ENCODE data around the gene PSMC4.
"Not testable (repeated sequence)": the region's sequence is repeated elsewhere in the genome, so short reads cannot be mapped to it uniquely, and the experiment has no call there.

Gene PSMC4

DNA sequence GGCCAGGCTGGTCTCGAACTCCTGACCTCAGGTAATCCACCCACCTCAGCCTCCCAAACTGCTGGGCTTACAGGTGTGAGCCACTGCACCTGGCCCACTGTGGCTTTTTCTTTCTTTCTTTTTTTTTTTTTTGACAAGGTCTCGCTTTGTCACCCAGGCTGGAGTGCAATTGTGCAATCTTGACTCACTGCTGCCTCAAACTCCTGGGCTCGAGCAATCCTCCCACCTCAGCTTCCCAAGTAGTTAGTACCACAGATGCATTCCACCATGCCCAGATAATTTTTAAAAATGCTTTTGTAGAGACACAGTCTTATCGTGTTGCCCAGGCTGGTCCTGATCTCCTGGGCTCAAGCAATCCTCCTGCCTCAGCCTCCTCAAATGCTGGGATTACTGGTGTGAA lies 24.4 kb upstream of the PSMC4 start:
- DNase-seq (ENCODE audit: low read depth in 2 of 2) = no peak

GRCh38 chr19:39949026-39949747 lies 21.8 kb upstream of the PSMC4 start:
- DNase-seq (ENCODE audit: low read depth in 2 of 2) = no peak

DNA sequence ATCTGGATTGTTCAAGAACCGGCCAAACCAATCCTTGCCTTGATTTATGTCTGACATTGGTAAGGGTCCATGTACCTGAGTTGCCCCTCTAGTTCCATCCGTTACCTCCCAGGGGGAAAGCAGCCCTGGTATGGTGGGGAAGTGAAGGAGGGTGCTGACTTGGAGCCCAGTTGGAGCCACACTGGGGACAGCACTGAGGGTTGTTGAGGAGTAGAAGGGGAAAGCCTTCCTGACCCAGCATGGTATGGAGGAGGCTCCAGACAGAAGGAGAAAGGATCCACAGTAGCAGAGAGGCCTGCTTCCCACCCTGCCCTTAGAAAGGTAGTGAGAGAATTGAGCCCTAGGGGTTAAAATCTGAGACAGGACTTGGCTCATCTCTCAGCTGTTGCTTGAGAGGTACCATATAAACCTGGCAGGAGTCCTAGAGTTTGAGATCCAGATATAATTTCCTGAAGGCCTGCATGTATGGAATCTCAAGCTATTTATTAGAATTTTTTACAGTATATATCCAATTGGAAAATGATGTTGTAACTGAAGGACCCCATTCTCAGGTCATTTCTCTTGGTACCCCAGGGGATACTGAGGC lies 19.8 kb upstream of the PSMC4 start:
- no peak for DNase-seq (ENCODE audit: low read depth in 2 of 2)

GRCh38 chr19:39951686-39952085 lies 19.3 kb upstream of the PSMC4 start:
- DNase-seq (ENCODE audit: low read depth in 2 of 2) = no peak

DNA sequence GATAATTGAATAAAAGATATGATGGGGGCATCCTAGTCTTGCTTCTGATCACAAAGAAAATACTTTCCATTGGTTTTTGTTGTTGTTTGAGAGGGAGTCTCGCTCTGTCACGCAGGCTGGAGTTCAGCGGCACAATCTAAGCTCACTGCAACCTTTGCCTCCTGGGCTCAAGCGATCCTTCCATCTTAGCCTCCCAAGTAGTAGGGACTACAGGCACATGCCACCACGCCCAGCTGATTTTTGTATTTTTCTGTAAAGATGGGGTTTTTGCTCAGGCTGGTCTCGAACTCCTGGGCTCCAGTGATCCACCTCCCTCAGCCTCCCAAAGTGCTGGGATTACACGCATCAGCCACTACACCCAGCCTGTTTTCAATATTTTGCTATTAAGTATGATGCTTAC lies 17.1 kb upstream of the PSMC4 start:
- no peak for DNase-seq (ENCODE audit: low read depth in 2 of 2)

GRCh38 chr19:39957886-39958285 lies 13.1 kb upstream of the PSMC4 start:
- not testable (repeated sequence) for DNase-seq (ENCODE audit: low read depth in 2 of 2)

- DNase-seq (ENCODE audit: low read depth in 2 of 2) = not testable (repeated sequence)
These were observed 12.0 kb upstream of the PSMC4 start for GRCh38 chr19:39958942-39959341.

- DNase-seq (ENCODE audit: low read depth in 2 of 2) = not testable (repeated sequence)
These were observed 11.6 kb upstream of the PSMC4 start for GRCh38 chr19:39959407-39959806.

DNA sequence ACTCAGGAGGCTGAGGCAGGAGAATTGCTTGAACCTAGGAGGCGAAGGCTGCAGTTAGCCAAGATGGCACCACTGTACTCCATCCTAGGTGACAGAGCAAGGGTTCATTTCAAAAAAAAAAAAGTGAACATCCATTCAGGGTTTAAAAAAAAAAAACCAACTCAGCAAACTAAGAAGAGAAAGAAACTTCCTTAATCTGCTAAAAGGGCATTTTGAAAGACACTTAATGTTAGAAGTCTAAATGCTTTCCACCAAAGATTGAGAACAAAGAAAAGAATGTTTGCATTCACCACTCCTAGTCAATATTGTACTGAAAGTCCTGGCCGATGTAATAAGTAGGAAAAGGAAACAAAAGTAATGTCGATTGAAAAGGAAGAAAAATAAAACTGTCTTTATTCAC lies 7.1 kb upstream of the PSMC4 start:
- DNase-seq (ENCODE audit: low read depth in 2 of 2) = no peak

- no peak for DNase-seq (ENCODE audit: low read depth in 2 of 2)
These were observed 4.3 kb upstream of the PSMC4 start for GRCh38 chr19:39966617-39967016.

DNA sequence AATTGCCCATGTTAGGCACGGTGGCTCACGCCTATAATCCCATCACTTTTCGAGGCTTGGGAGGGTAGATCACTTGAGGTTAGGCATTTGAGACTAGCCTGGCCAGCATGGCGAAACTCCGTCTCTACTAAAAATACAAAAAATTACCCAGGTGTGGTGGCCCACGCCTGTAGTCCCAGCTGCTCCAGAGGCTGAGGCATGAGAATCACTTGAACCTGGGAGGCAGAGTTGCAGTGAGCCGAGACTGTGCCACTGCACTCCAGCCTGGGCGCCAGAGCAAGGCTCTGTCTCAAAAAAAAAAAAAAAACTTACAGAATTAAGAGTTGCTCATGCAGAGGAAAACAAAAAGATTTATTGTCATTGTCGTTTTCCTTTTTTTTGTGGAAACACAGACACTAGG lies 3.4 kb upstream of the PSMC4 start:
- DNase-seq (ENCODE audit: low read depth in 2 of 2) = no peak

DNA sequence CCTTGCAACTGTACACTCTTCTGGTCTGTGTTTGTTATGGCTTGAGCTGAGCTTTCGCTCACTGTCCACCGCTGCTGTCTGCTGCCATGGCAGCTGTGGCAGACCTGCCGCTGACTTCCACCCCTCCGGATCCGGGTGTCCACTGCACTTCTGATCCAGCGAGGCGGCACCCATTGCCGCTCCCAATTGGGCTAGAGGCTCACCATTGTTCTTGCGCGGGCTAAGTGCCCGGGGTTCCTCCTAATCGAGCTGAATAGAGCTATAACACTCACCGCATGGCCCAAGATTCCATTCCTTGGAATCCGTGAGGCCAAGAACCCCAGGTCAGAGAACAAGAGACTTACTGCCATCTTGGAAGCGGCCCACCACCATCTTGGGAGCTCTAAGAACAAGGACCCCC lies 2.2 kb upstream of the PSMC4 start:
- no peak for DNase-seq (ENCODE audit: low read depth in 2 of 2)

DNA sequence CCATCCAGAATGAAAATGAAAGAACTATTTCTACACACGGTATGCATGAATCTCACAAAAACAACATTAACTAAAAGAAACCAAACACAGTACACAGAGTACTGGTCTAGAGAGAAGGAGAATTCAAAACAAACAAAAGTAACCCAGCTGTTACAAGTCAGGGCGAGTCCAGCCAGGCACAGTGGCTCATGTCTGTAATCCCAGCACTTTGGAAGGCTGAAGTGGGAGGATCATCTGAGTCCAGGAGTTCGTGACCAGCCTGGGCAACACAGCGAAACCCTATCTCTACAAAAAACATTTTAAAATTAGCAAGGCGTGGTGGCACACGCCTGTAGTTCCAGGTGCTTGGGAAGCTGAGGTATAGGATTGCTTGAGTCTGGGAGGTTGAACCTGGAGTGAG lies 1.7 kb upstream of the PSMC4 start:
- no peak for DNase-seq (ENCODE audit: low read depth in 2 of 2)

GRCh38 chr19:39969681-39970424 lies 1.1 kb upstream of the PSMC4 start:
- DNase-seq (ENCODE audit: low read depth in 2 of 2) = no peak

DNA sequence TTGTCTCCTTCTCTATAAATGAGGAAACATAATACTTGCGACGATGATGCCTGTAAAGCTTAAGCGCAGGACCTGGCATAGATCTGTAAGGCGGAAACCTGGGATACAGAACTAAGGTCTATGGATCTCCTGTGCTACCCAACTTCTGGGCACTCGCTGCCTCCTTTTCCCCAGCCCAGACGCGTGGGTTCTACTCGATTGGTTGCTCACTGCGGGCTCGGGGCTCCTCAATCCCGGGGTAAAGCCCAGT lies 615 bp upstream of the PSMC4 start:
- DNase-seq (ENCODE audit: low read depth in 2 of 2) = no peak

DNA sequence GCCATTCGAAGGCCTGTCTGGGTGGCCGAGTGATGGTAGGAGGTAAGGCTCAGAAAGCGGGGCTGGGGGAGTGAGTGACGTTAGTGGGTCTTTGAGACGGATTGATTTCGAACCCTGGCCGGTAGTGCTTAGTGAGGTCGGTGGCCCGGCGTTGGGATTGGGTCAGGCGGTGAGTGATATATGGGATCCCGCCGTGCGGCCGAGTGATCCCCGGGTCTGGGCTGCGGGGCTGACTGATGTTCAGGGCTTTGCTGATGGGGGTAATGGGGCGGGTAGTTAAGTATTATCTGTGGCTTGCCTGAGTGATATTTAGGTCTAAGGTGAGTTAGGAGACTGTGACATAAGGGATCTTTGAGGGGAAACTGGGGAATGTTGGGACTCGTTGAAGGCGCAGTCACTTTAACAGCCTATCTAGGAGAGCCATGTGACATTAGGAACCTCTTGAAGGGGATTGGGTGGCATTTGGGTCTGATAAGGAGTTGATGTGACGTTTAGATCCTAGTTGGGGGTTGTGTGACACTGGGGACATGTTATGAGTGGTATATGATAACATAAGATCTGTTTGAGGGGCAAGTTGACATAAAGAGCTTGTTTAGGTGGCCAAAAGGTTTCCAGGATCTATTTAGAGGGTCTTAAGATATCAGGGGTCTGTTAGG lies 543 bp downstream of the PSMC4 start:
- DNase-seq (ENCODE audit: low read depth in 2 of 2) = no peak

DNA sequence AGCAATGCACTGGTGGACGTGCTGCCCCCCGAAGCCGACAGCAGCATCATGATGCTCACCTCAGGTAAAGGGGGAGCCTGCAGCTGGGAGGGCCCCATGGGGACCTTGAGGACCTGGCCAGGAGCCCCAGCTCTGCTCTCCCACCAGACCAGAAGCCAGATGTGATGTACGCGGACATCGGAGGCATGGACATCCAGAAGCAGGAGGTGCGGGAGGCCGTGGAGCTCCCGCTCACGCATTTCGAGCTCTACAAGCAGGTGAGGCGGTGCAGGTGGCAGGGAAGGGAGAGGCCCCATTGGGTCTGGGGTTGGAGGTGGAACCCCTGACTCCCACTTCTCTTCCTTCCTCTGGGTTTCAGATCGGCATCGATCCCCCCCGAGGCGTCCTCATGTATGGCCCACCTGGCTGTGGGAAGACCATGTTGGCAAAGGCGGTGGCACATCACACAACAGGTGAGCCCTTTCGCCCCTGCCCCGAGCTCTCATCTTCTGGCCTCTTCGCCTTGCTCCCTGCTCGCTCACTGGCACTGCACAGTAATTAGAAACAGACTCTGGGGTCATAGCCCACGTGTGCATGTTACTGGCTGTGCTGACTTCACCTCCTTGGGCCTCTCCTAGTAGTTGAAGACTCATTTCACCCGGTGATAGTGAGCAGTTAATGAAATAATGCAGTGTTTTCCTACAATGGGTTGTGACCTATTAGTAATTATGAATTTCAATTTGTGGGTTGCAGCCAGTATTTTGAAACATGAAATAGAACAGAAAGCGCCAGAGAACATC lies 3.6 kb downstream of the PSMC4 start:
- DNase-seq (ENCODE audit: low read depth in 2 of 2) = no peak

DNA sequence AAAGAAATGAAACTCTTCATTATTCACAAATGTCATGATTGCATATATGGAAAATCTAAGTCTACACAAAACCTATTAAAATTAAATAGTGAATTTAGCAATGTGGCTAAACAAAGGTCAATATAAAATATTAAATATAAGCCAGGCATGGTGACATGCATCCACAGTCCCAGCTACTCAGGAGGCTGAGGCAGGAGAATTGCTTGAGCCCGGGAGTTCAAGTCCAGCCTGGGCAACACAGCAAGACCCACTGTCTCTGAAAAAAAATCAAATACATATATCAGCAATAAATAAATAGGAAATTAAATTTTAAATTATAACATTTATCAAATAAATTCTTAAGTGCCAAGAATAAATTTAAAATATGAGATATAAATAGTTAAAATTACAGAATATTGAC lies 11.9 kb downstream of the PSMC4 start:
- no peak for DNase-seq (ENCODE audit: low read depth in 2 of 2)

DNA sequence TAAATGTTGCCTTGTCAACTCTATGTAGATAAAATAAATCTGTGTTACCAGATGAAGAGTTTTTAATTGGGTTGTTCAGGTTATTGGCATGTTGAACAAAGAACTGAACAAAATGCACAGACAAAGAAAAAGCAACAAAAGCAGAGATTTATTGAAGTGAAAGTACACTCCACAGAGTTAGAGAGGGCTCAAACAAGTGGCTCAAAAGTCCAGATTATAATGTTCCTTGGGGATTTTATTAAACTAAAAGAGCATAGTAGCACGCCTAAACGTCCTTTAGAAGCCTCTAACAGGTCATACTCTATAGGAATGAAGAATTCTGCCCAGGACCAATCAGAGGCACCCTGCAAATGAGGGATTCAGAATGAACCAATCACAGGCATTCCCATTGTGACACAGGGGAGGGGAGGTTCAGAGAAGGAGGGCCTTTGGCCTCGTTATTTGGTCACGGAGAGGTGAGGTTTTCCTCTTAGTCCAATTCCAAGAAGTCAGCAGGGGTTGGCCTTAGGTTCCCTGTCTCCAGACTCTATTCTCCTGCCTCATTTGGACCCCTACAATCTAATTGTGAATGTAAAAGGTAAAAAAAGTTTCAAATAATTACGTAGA lies 12.8 kb downstream of the PSMC4 start:
- no peak for DNase-seq (ENCODE audit: low read depth in 2 of 2)

- no peak for DNase-seq (ENCODE audit: low read depth in 2 of 2)
These were observed 15.7 kb downstream of the PSMC4 start for GRCh38 chr19:39986643-39987042.

DNA sequence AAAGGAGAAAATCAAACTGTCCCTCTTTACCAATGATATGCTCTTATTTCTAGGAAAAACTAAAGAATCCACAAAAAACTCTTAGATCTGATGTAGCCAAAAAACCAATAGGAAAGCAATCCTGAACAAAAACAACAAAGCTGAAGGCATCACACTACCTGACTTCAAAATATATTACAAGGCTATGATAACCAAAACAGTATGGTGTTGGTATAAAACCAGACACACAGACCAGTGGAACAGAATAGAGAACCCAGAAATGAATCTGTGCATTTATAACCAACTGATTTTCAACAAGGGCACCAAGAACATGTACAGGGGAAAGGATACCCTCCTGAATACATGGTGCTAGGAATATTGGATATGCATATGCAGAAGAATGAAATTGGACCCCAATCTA lies 16.2 kb downstream of the PSMC4 start:
- no peak for DNase-seq (ENCODE audit: low read depth in 2 of 2)

GRCh38 chr19:39987596-39987995 lies 16.6 kb downstream of the PSMC4 start:
- DNase-seq (ENCODE audit: low read depth in 2 of 2) = no peak

Measured in activated CD4-positive, alpha-beta T cell treated with anti-CD3 and anti-CD28 coated beads for 24 hours (primary cell).